ENCODE data around the gene SNX24.
"Not testable (repeated sequence)": the region's sequence is repeated elsewhere in the genome, so short reads cannot be mapped to it uniquely, and the experiment has no call there.

The SNX24 gene

DNA sequence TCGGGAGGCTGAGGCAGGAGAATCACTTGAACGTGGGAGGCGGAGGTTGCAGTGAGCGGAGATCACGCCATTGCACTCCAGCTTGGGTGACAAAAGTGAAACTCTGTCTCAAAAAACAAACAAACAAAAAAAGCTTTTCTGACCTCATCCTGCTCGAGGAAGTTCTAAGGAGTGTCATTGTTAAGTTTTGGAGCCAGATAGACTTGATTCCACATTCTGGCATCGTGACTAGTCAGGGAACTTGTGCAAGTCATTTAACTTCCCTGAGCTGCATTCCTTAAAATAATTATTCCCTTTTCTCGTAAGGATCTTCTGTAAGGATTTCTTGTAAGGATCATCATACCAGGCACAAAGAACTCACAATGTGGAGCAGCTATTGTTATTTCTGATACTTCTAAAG, 26.2 kb downstream of the SNX24 start:
- no peak for DNase-seq (ENCODE audit: low read depth in 3 of 3)

GRCh38 chr5:122874179-122874875, 28.9 kb downstream of the SNX24 start:
- no peak for DNase-seq (ENCODE audit: low read depth in 3 of 3)

GRCh38 chr5:122877518-122877917, 32.1 kb downstream of the SNX24 start:
- DNase-seq (ENCODE audit: low read depth in 3 of 3), result no peak

DNA sequence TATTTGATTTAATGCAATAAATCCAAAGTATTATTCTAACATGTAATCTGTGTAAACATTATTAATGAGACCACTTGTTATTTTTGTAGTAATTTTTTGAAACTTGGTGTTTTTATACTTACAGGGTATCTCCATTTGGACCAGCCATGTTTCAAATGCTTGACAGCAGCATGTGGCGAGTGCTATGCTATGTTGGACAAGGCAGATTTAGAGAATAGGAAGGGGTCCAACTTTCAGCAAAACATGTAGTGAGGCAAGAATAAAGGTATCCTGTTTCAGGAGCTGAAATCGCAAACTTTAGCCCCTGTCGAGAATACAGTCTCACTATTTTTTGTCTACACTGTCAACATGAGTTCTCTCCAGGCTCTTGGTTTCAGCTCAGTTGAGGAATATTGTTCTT, 33.7 kb downstream of the SNX24 start:
- no peak for DNase-seq (ENCODE audit: low read depth in 3 of 3)

- DNase-seq (ENCODE audit: low read depth in 3 of 3), result no peak
These were observed 34.8 kb downstream of the SNX24 start for GRCh38 chr5:122880170-122880689.

- no peak for DNase-seq (ENCODE audit: low read depth in 3 of 3)
These were observed 35.3 kb downstream of the SNX24 start for GRCh38 chr5:122880749-122881148.

DNA sequence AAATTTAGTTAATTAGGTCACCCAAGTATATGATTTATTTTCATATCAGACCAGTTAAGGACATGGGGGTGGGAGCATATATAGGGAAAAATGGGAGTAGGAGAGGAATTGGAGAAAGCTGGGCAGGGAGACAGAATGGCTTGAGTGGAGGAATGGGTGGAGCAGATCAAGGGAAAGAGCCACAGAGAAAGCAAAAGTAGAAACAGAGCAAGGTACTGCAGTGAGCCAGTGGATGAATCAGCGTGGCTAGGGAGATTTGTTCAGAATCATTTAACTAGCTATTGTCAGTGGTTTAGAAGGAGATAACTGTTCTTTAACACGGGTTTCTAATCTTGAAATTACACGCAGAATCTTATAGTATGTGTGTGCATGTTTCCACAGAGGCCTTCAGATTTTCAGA, 37.4 kb downstream of the SNX24 start:
- DNase-seq (ENCODE audit: low read depth in 3 of 3), result no peak

- DNase-seq (ENCODE audit: low read depth in 3 of 3), result no peak
These were observed 39.7 kb downstream of the SNX24 start for GRCh38 chr5:122885045-122885517.

DNA sequence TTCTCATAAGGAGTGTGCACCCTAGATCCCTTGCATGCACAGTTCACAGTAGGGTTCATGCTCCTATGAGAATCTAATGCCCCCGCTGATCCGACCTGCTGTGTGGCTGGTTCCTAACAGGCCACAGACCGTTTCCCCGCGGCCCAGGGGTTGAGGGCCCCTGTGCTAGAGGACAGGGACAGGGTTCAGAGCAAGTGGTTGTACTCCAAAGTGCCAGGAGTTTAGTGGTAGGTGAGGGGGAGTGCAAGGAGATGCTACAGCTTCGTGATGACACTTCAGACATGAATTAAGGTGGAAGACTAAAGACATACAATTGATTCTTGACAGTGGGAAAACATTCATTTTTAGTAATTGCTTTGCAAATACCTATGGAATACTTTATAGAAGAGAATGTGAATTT, 40.5 kb downstream of the SNX24 start:
- DNase-seq (ENCODE audit: low read depth in 3 of 3), result no peak

DNA sequence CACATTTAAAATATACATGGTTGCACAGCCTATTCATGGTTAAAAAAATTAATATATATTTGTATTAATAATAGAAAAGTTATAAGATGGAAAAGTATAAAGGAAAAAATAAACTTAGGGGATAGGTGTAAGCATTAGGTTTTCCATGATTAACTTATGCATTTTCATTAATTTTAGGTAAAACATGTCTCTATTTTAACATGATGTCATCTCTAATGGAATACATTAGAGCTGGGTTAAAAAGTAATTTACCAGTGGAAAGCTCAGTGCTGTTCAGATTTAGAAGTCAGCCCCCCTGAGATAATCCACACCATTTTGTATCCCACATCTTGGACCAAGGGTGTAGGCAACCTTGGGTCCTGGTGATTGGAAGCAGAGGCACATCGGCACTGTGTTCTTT, 49.7 kb downstream of the SNX24 start:
- no peak for DNase-seq (ENCODE audit: low read depth in 3 of 3)

DNA sequence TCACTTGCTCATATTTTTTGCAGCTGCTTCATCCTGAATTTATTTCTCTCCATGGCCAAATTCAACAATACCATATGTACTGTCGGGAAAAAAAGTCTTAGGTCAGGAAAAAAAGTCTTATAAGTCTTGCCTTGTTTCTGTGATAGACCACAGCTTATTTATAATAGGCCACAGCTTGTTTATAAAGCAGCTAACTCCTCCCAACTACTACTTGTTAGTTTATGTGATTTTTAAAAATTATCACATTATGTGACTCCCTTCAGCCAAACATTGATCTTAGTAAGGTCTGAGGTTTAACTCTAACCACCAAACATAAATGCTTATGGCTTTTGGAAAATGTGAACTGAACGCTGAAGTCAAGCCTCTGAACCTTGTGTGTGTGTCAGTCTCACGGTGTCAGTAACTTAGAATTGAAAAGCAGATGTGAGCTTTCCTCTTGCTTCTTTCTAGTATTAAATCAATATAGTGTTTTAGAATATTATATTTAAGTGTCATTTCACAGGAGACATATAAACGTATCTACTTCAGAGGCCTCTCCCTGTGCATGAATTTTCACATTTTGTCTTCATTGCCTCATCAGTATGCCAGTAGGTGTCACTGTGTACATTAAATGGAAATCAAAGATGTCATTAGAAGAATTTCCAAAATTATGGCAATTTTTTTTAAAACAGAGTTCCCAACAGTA, 51.3 kb downstream of the SNX24 start:
- no peak for DNase-seq (ENCODE audit: low read depth in 3 of 3)

DNA sequence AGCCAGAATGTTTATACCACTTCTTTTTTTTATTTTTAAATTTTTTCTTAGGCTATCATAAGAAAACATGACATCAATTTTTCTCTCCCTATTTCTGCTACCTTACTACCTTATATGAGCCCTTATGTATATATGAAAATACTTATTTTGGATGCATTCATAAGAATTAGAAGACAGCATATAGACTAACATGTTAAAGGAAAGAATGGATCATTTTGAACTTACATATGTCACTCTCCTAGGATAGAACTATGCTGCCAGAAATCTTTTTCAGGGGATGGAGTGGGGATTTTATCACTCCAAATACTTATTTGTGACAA, 51.8 kb downstream of the SNX24 start:
- no peak for DNase-seq (ENCODE audit: low read depth in 3 of 3)

DNA sequence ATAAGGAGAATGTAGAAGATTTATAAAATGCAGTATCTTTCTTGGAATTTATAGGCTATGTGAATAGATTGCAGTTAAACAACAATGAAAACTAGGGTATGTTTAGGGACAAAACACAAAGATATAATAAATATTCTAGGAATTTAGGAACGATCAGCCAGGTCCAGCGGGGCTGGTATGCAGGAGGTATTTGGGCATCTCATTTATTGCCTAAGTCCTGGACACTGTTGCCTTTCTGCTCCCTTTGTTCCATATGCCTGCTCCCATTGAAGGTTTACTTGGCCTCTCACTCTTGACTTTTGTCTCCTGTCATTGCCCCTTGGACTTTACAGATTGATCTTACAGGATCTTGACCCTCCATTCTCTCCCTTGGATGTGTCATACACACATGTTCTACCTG, 55.9 kb downstream of the SNX24 start:
- no peak for DNase-seq (ENCODE audit: low read depth in 3 of 3)

DNA sequence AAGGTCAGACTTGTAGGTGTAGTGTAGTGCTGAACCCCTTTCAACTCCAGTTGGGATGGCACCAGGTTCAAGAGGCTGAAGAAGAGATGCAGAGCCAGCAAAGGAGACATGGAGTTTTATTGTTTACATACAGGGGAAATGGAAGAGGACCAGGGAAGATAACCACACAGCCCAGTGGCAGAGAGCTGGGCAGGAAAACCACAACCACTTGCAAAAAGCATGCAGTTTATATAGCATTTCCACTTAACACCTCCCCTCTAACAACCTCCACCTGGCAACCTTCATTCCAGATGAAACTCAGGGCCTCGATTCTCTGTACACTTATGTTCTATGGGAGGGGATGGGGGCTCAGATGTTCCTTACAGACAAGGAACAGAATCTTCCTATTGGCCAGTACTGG, 56.9 kb downstream of the SNX24 start:
- no peak for DNase-seq (ENCODE audit: low read depth in 3 of 3)

DNA sequence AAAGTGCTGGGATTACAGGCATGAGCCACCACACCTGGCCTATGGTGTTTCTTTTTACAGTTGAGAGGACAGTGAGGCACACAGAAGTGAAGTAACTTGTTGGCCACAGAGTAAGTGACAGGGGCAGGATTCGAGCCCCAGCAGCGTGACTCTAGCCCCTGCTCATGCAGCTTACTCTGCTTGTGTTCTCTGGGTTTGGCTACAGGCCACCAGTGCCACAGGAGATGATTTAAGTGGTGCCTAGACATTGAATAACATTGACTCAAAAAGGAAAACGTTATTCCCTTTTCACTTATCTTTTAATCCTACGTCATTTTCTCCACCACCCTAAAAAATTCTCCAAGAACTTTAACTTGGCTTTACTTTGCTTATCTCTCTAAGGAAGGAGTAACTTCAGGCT, 61.4 kb downstream of the SNX24 start:
- DNase-seq (ENCODE audit: low read depth in 3 of 3), result no peak

DNA sequence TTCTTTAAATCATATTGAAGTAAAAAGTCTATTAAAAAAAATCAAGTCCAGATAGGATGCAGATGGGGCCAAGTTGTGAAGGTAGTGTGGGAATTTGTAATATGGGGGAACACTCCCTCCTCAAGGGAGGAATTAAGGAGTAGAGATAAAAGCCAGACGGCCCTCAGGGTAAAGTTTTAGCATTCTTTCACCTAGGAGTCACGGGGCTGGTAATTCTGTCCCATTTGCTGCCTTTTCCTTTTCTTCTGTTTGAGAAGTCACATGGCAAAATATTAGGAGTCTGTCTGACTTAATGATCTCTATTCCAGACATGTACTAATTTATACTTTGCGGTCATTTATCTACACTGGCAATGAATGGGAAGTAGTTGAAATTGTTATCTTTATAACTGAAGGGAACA, 61.9 kb downstream of the SNX24 start:
- no peak for DNase-seq (ENCODE audit: low read depth in 3 of 3)

GRCh38 chr5:122908108-122908507, 62.7 kb downstream of the SNX24 start:
- DNase-seq (ENCODE audit: low read depth in 3 of 3), result no peak

- no peak for DNase-seq (ENCODE audit: low read depth in 3 of 3)
These were observed 63.2 kb downstream of the SNX24 start for GRCh38 chr5:122908662-122909061.

DNA sequence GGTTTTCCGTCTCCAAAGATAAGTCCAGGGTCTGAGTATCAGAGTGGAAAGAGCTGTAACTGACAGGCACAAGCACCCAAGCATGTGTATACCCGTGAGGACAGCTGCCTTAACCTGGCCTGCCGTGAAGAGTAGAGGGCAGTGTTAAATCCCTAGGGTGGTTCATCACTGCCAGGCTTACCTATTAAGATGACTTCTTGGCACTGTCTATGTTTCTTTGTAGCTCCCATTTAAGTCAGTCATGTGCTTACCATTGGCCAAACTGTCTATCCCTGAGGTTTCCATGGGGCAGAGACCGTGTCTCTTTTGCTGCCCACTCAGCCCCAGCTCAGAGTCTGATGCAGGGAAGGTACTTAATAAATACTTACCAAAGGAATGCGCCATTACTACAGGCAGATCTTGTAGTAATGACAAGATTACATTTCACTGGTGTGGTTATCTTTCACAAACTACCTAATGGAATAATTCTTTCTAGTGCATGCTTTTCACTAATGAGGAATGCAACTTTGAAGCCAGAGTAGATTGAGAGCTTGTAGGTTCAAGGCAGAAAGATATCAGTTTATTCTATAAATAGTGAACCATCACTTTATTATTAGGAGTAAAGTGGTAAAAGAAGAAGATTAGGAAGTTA, 64.2 kb downstream of the SNX24 start:
- no peak for DNase-seq (ENCODE audit: low read depth in 3 of 3)

DNA sequence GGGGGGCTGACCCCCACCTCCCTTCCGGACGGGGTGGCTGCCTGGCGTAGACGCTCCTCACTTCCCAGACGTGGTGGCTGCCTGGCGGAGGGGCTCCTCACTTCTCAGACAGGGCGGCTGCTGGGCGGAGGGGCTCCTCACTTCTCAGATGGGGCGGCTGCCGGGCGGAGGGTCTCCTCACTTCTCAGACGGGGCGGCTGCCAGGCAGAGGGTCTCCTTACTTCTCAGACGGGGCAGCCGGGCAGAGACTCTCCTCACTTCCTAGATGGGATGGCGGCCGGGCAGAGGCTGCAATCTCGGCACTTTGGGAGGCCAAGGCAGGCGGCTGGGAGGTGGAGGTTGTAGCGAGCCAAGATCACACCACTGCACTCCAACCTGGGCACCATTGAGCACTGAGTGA, 68.0 kb downstream of the SNX24 start:
- DNase-seq (ENCODE audit: low read depth in 3 of 3), result not testable (repeated sequence)

GRCh38 chr5:122915717-122916461, 70.5 kb downstream of the SNX24 start:
- no peak for DNase-seq (ENCODE audit: low read depth in 3 of 3)

DNA sequence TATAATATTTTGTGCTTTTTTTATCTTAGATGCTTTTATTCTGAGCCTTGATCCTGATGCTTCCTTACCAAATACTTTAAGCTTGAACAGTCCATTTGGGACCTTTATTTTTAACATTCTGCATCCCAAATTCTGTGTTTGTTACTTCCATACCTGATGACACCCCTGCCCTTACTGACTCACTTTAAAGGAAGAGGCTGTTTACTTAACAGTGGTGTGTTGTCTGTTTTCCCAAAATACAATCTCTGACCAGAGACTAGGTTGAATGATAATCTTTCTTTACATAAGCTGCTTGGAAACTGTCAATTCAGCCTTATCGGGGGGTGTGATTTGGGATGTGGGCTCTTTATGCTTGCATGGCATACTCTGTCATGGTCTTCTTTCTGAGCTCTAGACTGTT, 71.1 kb downstream of the SNX24 start:
- no peak for DNase-seq (ENCODE audit: low read depth in 3 of 3)
